GM18873 (cell line): Measurements from ENCODE around the gene TRIM29.

ENCODE experiments used
- ATAC-seq: cut with Tn5 transposase; IDR thresholded peaks from one replicate; pipeline ENCODE4 v1.9.1; 2021; ENCODE audit warnings: mild to moderate bottlenecking, moderate library complexity, moderate number of reproducible peaks; ENCODE audit not compliant: unreplicated experiment, low FRiP score

The TRIM29 gene

DNA sequence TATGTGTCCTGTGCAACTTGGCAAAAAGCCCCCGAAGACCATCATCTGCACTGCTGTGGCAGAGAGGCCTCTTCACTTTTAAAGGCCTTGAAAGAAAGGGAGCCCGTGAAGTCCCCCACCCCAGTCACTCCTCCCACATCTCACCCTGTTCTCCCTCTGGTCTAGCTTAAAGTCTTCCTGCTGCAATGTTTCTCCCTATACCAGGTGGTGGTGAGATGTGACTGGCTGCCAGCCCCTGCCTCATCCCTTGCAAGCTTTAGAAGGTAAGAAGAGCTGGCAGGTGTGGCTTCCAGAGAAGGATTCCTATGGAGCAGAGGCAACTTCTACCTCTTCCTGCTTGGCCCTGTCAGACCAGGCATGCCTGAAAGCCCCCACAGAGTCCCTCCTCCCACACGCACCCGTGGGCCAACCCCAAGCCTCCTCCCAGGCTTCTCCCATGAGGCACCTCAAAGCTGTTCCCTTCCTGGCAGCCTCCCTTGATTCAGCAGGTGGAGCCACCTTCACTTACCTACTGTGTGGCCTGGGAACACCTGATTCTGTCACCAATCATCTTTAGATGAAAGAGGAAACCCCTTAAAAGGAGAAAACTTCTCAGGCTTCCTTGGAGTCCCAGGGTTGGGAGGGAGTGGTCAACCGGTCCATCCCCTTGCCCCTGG is 4.0 kb upstream of the TRIM29 start:
- no peak for ATAC-seq

DNA sequence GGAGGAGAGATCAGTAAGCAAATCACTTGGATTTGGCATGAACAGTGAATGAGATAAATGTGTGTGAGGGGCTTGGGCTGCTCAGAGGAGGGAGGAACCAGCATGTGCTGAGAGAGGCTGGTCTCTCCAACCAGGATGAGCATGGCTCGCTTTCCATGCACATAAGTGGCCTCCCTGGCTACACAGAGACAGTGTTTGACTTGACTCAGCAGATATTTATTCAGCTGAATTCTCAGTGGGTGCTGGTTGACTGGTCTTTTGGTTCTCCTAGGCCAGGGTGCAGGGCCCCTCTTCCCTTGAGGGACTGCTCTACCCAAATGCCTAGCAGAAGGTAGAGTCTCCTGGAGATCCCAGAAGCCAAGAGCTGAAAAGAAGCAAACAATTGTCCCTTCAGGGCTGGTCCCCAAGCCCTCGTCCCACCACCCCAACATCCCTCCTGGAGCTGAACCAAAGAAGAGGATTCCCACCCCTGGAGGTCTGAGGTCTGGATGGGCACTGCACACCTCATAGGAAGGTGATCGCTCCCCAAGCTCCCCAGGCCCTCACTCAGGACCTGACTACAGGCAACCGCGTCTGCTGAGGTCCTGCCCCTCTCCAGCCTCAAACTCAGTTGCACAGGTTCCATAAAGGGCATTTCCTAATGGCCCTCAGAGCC is 3.3 kb upstream of the TRIM29 start:
- ATAC-seq: no peak

DNA sequence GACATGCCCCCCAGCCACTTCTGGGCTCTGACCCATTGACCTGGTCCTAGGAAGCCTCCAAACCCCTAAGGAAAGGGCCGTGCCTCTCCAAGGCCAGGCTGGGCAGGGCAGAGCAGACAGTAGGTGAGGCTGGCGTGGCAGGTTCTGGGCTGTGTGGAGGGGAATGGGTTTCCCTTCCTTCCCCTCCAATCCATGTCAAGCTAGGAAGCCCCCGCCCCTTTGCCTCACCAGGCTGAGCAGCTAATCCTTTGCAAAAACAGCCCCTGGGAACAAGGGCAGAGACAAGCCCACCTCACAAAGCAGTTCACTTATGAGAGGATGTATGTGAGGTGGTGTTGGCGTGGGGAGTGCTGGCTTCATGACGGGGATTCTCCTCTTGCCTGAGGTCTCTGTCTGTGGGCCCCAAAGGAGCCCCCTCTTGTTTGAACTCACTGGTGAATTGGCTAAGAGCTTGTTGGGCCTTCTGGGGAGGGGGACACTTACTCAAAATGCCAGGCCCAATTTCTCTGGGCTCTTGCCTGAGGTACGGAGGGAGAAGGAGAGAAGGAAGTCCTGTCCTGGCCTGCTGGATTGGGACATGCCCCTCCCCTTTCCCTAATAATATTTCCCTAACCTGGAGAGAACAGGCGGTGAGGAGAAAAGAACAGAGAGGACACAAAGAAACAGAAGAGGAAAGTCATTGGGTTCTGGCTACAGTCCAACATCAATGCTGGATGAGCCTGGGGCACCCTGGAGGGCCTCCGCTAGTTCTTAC is 1.6 kb upstream of the TRIM29 start:
- ATAC-seq: no peak

DNA sequence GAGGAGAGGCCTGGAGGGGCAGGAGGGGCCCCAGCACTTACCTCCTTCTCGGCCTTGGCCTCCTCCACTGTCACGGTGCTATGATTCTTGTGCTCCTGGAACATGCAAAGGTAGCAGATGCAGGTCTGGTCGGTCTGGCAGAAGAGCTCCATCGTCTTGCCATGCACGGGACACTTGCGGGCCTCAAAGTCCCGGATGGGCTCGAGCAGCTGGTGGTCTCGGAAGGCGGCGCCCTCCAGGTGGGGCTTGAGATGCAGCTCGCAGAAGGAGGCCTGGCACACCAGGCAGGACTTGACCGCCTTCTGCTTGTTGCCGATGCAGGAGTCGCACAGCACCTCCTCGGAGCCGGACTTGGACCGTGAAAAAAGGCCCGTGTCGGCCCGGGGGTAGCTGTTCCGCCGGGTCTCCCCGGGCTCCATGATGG is 714 bp downstream of the TRIM29 start:
- ATAC-seq: no peak

DNA sequence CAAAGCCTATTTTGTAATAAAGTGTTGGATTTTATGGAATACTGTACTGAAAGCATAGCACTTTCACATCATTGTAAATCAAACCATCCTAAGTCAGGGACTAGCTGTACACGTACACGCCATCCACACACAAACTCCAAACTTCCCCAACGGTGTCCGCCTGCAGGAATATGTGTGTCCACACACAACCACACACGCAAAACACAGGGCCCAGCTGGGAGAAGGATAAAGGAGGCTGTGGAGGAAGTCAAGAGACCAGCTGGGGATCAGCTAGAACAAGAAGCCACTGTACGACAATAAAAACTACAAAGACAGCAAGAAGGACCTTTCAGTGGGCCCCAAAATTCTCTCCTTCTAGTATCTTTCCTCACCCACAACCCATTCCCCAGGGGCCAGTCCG is 1.6 kb downstream of the TRIM29 start:
- no peak for ATAC-seq

DNA sequence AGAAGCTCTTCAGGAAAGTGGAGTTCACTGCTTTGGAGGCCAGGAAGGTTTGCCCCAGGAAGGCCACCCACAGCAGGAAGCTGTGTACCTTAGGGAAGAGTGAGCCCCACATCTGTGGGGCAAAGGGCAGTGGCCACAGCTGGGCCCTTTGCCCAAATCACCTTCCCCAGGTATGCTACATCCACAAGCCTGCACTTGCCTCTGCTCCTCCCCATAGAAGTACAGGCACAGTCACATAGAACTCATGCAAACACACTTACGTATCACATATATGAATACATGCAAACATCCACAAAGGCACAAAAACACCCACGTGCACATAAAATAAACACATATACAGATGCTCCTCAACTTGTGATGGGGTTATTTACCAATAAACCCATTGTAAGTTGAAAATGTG is 2.1 kb downstream of the TRIM29 start:
- ATAC-seq: no peak

DNA sequence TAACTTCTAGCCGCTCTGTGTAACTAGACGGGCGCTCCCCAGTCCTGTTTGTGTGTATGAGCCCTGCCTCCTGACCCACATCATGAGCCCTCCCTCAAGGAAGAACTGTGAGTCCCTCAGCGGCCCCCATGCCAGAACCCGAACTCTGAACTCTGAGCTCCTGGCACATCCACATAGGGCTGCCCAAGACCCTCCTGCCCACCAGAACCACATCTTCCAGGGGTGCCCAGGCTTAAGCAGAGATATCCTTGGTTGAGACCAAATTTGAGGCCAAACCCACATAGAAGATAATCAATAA is 3.0 kb downstream of the TRIM29 start:
- ATAC-seq: no peak

DNA sequence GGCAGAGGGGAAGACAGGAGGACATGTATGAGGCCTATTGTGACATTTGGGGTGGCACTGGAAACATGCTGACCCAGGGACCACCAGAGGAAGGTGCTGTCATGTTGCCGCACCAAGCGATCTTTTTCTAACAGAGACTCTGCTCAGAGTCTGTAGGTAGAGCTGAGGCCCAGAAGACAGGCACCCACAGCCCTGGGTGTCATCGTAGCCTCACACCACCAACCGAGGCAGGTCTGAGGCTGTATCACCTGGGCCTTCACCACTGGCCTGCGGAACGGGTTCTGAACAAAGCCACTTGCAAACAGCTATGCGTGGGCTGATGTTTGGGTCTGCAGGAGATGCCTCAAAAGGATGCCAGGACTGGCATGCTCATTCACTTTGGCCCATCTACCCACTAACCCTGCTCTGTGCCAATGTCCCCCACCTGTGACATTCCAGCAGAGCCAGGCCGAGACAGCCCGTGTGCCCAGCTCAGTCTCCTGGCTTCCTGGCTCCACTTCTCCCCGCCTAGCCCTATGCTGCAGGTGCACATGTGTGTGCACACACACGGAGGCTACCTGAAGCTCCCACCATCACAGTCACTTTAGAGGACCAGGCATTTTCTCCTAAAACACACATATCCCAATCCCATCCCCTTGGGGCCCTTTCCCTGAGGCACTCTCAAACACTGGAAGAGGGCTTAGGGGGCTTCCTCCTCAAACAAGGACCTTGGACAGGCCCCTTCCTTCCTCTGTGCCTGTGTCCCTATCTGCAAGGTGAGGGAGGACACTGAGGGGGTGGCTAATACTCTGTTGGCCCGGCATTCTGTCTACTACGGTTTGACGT is 3.6 kb downstream of the TRIM29 start:
- no peak for ATAC-seq

DNA sequence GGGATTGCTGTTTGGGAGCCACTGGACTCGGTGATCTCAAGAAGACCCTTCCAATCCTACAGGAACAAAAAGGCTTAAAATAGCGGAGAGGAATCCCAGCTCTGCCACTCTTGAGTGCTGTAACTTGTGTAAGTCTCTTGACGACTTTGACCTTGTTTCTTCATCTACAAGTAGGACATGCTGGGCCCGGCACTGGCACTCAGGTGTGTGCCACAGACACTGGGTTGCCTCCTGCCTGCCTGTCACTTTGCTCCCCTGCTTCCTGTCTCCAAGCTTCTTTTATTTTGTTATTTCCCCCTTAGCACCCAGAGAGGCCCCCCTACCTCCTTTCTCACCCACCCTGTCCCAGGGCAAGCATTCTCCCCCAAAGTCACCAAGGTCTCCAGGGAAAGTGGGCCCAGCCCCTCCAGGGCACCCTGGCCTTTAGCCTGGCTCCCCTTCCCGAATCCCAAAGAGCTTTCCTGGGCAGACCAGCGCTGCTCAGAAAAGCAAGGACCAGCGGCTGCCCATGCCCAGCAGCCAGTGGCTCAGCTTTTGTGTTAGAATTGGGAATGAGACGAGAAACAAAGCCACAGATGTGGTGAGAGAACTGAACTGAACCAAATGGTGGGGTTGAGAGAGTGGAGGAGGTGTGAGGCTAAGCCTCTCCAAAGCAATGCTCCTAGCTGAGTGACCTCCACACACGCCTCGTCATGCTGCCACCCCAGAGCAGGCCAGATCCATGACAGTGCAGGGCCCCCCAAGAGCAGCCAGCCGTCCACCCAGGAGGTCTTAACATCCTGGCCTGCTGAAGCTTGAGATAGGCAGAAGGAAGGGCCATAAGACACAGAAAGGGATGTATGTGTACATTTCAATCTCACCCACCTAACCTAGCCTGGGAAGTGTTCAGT is 4.5 kb downstream of the TRIM29 start:
- ATAC-seq: no peak

DNA sequence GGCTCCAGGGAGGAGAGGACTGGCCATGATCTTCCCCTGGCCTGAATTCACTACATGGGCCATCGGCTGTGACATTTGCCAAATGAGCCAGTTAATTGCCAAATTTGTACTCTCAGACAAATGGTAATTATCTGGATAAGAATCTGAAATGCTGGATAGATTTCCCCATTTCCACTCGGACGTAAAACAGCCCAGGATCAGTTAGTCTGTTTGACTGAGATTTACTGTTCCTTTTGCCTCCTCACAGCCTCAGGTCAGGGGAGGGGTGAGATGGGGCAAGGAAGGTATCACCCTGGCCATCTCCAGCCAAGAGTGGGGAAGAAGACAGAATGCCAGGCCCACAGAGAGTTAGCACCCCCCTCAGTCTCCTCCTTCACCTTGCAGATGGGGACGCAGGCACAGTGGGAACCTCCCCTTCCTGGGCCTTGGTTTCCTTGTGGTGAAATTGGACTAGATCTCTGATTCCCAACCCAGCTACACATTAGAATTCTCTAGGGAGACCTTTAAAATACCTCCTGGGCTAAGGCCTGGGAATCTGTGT is 5.2 kb downstream of the TRIM29 start:
- no peak for ATAC-seq

DNA sequence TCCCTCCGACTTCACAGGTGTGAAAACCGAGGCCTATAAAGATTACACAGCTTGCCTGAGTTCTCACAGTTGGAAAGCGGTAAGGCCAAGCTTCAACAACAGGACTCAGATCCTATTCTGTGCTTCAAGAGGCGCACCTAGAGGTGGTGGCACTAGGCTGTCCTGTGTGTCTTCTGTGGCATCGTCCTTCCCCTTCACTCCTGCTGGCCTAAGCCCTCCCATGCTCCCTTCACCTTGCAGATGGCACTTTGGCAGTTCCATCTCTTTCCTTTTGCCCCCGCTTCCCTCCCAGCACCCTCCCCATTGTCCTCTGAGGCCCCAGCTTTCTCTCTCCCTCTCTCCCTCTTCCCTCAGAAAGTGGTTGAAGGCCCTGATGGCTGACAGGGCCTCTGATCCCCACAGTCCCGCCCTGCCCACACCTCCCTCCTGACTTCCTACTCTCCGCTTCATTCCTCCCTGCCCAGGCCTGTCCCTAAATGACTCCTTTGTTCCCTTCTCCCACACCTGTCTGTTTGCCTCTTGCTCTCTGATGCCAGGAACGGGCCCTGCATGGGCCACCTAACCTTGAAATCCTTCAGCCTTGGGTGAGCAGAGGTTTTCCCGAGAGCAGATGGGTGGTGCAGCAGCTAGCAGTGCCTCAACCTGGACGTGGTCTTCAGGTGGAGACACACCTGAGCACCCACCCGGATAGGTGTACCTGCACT is 5.8 kb downstream of the TRIM29 start:
- no peak for ATAC-seq

DNA sequence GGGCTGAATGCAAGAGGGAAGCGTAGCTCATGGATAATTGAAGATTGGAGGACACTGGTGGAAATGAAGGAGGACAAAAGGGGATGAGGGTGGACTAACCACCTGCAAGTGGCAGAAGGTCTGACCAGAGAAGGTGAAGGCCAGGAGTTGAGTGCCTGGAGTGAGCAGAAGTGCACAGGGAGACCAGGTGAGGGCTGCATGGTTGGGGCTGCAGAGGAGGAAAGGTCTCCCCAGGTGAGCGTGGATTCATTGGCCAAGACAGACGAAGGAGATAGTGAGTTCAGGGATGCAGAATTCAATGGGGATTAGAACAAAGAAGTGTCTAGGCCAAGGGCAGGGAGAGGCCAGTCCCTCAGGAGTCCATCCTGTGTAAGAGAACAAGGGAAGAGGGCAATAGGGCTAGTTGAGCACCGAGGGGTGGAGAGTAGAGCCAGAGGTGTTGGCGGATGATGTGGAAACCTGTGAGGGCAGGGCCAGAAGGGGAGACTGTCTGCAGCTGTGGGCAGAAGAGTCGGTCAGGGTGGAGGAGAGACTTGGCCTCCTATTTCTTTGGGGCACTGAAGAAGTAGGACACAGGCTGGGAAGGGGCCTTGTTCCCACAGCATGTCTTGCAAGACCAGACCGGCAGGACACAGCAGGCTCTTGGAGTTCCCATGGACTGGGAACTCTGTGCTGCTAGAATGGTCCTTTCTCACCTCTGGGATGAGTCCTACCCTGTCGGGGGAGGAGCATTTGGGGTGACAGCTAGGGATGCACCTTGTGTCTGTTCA is 6.7 kb downstream of the TRIM29 start:
- ATAC-seq: no peak

DNA sequence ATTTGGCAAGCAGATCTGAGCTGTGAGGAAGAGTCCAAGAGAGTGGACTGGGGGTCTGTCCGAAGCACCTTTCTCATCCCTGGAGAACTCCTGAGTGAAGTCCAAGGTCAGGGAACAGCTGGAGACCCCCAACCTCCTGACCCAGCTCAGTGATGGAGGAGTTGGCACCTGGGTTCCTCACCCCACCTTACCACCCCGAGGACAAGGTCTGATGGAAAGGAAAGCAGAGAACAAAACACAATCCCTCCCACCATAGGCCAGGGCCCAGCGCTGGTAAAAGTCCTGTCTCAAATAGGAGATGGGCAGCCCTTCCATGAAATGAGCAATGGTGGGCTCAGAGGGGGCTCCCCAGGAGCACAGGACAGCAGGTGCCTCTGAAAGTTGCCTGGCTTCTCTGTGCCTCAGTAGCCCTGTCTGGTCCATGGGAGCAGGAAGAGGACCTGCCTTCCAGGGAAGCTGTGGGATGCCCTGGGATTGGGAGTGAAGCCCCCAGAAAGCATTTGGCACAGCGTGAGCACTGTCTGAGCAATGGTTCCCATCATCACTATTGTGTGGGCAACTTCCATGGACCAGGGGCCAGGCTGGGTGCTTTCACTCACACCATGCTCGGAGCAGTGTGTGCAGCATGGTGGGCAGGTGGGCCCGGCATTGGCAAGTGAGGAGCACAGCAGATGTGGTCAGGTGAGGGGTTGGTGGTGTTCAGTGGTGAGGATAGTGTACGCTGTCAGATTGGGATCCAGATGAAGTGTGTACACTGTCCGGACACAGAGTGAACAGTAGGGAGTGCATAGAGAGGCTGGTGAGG is 7.5 kb downstream of the TRIM29 start:
- no peak for ATAC-seq

DNA sequence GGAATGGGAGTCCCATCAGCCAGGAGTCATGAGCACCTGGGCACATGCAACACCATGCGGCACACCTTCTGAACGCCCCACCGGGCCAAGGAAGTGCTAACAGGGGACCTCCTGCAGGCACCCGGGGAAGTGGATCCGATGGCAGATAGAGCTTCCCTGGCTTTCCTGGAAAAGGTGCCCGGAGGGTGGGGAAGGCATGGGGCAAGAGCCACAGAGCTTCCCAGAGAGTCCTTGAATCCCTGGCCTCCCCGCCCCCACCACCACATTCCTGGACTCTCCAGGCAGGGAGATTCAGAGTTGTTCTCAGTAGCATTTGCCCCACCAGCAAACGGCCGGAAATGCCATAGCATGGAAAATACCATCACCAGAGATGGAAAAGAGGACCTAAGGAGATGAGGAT is 8.3 kb downstream of the TRIM29 start:
- no peak for ATAC-seq

DNA sequence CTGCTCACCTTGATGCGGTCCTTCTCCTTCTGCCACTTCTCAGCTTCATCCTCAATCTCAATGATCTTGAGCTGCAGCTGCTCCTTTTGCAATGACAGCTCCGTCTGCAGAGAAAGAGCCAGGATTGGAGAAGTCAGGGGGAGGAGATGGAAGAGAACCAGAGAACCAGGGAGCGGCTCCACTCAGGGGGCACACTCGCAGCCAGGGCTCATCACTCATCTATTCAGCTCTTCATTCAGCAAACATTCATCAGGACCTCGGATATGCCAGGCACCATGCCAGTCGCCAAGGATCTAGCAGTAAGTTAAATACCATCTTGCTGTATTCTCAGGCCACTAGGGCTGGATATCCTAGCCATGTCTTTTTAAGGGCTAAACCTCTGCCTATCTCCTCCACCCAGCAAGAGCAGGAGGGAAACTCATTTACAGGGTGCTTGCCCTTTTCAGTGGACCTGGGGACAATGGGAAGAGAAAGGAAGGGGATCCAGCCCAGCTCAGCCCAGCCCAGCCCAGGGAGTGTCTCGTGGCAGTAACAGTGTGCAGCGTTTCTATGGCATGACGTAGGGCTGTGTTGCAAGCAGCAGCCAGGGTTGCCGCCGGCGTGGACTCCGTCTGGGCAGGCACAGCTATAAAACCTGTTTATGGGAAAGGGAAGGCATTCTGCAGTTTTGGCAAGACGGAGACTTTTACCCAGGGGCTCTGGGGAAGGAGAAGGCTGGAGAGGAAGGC is 9.4 kb downstream of the TRIM29 start:
- ATAC-seq: no peak

DNA sequence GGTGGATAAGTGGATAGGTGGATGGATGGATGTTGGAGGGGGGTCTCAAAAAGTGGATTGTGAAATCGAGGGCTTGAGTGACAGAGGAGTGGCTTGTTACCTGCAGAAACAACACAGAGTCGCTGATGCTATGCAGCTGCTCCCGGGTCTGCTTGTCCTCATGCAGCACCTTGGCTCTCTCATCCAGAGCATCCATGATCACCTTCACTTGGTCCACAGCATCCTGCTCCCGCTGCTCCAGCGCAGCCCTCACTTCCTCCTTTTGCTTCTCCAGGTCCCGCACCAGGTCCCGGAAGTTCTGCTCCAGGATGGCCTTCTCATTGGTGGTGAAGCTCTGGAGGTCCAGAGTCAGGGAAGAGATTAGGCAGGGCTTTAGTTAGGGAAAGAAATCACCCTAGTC is 10.7 kb downstream of the TRIM29 start:
- ATAC-seq: no peak

DNA sequence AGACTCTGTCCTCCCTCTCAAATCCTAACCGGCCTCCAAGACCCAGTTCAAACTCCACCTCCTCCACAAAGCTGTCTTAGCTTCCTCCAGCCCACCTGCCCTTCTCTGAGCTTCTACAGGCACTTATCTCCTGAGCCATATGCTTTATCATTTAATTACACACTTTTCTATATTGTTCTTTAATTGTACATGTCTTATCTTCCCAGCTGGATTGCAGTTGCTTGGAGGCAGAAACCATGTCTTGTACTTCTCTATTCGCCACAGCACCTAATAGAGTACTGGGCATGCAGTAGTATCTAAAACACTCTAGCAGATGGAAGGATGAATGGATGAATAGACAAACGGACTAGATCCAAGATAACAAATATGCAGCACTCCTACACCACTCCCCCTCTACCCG is 11.3 kb downstream of the TRIM29 start:
- no peak for ATAC-seq
